Subcutaneous adipose tissue (tissue), 4 donors: ENCODE measurements around the gene IST1. TPM values are rescaled to one million over a fixed set of nuclear protein-coding genes. Genes with fewer than 3 reads are reported as not detected.

Source experiments
- total RNA-seq, 4 donors: library from RNA; depleted of rRNA; stranded (reverse); fragments of >200 nt; gene quantifications; one replicate each; pipeline ENCODE4 v1.1.0, GENCODE V29; 2016
- TF ChIP-seq, protein P1 (sequence below): fragments of 450-650 bp; IDR thresholded peaks from one replicate; pipeline ENCODE4 v1.5.1; 2016; ENCODE audit warnings: low read depth, mild to moderate bottlenecking, control low read depth, antibody characterized with exemption, moderate library complexity

IST1 gene
- 100 to 1,000 TPM; 186 to 219 (median 195) TPM for total RNA-seq

DNA sequence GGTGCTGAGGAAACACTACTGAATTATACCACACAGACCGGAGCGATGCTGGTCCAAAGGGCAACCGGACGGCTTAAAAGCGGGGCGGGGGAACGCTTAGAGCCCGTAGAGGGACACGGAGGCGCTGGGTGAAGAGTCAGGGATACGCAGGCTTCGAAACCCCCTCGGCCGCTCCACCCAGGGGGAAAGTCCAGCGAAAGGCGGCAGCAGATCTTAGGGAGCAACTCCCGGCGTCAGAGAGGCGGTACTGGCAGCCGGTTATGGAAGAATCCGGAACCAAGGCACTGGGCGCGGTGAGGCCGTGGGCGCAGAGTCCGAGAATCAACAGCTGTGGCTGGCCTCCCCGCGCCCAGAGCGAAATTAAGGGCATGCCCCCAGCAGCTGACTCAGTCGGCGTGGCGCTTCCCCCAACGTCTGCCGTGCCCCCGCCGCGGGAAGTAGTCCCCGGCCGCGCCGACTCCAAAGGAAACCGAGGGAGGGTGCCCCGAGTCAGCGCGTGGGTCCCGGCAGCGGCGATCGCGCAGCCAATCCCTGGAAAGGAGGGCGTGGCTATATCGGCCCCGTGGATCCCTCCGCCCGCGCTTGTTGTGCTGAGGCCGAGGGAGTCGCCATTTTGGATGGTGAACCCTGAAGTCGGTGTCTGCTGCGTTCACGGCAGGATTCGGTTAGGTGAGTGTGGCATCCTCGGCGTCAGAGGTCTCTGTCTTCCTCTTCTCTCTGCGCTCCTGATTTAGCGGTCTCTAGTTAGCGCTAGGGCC is at the start of gene IST1:
Gene IST1 (plus strand): TSS at position 611 of the 758 bp plus-strand sequence. CDS start 20,110 bp downstream, outside the sequence.
- TF ChIP-seq, protein P1, sequence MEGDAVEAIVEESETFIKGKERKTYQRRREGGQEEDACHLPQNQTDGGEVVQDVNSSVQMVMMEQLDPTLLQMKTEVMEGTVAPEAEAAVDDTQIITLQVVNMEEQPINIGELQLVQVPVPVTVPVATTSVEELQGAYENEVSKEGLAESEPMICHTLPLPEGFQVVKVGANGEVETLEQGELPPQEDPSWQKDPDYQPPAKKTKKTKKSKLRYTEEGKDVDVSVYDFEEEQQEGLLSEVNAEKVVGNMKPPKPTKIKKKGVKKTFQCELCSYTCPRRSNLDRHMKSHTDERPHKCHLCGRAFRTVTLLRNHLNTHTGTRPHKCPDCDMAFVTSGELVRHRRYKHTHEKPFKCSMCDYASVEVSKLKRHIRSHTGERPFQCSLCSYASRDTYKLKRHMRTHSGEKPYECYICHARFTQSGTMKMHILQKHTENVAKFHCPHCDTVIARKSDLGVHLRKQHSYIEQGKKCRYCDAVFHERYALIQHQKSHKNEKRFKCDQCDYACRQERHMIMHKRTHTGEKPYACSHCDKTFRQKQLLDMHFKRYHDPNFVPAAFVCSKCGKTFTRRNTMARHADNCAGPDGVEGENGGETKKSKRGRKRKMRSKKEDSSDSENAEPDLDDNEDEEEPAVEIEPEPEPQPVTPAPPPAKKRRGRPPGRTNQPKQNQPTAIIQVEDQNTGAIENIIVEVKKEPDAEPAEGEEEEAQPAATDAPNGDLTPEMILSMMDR = no peak

DNA sequence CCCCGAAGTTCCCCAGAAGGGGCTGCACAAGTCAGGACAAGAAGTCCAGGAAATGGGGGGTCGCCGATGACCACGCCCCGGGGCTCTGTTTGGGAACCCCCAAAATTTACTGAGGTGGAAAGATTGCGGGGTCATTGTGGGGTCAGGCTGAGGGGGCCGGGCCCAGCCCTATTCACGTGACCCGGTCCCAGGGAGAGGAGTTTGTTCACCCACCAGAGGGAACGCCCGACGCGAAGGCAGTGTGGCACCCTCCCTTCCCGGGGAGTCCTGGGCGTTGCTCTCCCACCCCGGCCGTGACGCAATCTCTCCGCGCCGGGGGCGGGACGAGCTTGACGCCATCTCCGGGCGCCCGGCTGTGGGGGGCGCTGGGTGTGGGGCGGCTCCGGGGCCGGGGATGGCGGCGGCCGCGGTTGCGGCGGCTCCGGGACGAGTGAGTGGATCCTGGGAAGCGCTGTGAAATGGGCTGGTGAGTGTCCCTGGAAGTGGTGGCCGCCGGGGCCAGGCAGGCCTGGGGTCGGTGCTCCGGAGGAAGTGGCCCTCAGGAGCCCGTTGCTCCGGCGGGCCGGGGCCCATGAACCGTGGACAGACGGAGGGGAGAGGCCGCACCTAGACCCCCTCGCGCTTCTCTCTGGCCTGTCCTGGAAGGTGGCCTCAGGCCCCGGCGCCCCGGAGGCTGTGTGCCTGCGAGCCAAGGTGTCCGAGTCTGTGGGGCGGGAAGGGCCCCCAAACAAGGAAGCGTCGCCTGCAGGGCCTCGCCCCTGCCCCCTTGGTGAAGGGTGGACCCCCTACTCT is 49.5 kb upstream of the IST1 start, which contains the start of gene ATXN1L:
Gene ATXN1L (plus strand): TSS at position 338 of the 792 bp plus-strand sequence. CDS start 3,765 bp downstream, outside the sequence.
- TF ChIP-seq, protein P1 = no peak

DNA sequence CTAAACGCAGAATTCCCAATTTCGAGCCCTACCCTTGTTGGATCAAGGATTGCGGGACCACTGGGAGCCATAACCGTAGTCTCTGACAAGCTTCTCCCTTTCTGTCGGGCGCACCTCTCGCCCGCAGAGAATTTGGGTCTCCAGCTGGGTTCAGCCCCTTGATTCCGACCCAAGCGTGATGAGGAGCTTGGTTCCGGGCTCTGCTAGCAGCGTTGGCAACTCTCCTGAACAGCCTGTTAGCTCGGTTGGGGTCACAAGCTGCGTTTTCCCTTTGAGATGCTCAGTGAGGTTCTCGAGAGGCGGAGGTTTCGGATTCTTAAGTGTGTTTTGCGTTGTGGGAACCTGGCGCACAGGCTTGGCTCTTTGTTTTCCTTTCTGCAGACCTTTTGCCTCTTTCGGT is 48.9 kb upstream of the IST1 start:
- TF ChIP-seq, protein P1 = no peak

DNA sequence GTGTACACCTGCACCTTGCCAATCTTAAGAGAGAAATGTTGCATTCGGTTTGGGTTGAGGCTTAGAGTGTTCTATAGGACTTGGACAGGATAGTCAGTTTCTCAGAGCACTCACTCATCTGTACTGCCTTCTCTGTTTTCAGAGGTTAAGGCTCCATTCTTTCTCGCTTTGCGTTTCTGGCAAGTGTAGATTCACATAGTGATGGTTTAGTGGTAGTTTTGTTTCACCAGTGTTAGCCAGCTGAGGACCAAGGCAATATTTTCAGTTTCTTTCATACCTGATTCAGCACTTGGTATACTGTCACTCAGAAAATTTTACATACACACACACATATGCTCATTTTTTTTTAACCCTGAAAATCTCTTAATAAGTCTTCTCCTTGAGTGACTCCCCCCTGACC is 48.2 kb upstream of the IST1 start:
- TF ChIP-seq, protein P1 = no peak

DNA sequence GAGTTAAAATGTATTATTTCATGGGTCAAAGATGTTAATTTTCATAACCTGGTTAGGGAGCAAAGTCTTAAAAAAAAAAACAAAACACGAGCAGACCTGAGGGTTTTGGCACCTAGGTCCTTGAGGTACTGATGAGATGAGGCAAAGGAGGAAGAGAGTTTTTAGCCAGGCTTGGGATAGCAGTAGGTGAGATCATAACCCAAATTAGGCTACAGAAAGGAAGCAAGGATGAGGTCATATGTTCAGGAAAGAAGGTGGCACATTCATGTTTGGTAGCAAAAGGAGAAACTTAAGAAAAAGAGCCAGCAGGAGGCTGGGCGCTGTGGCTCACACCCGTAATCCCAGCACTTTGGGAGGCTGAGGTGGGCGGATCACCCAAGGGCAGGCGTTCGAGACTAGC is 46.7 kb upstream of the IST1 start:
- TF ChIP-seq, protein P1 = no peak

DNA sequence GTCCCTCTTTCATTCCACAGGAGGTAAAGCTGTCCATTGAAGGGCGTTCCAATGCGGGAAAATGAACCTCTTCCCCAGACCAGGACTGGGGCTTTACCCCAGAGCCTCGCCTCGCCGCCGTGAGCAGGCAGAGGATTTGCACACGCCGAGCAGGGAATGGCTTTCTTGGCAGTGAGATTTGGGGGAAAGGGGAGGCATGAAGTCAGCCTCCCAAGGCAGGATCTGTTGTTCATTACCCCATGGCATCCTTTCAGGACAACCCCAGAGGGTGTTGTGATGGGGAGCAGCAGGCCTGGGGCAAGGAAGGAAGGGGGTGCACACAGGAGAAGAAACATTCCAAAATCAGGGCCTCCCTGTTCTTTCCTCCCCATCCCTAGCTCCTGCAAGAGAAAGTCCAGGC is 43.6 kb upstream of the IST1 start:
- TF ChIP-seq, protein P1 = no peak

DNA sequence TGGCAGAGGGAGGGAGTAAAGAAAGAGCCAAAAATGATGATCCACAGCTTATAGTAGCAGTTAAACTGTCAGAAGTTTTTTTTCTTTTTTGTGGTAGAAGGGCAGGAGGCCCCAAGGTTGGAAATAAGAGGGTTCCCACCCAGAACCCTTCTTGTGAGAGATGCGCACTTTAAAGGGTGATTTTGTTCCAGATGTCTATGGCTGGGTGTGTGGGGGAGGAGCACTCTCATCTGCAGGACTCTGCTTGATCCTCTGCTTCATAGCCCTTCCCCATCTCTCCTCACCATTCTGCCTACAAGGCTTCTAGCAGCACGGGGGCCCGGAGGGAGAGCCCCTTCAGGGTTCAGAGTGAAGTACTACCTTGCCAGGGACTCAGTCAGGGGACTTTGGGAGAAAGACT is 43.2 kb upstream of the IST1 start:
- TF ChIP-seq, protein P1 = no peak
